HFFc6 (cell line): Measurements from ENCODE around the gene CDK14. TPM values are rescaled to one million over a fixed set of nuclear protein-coding genes. Genes with fewer than 3 reads are reported as not detected.

Source experiments
- DNase-seq: peaks from one replicate; pipeline ENCODE4 v3.0.0-alpha.2; 2018
- H3K27ac Mint-ChIP-seq: 2 replicates; pipeline ENCODE4 v1.8.0; 2020; ENCODE audit warnings: mild to moderate bottlenecking, mixed read lengths
- H3K27me3 Mint-ChIP-seq: 2 replicates; pipeline ENCODE4 v1.8.0; 2021; ENCODE audit warnings: mild to moderate bottlenecking, moderate library complexity, mixed read lengths; ENCODE audit not compliant: insufficient read depth
- H3K36me3 Mint-ChIP-seq: 2 replicates; pipeline ENCODE4 v1.8.0; 2021; ENCODE audit warnings: low read depth, mixed read lengths
- H3K4me1 Mint-ChIP-seq: 2 replicates; pipeline ENCODE4 v1.8.0; 2020; ENCODE audit warnings: low read depth, mixed read lengths
- H3K4me3 Mint-ChIP-seq: 2 replicates; pipeline ENCODE4 v1.8.0; 2020; ENCODE audit warnings: mild to moderate bottlenecking, moderate library complexity, mixed read lengths
- H3K9me3 Mint-ChIP-seq: 2 replicates; pipeline ENCODE4 v1.8.0; 2020; ENCODE audit warnings: mild to moderate bottlenecking, mixed read lengths
- CTCF ChIP-seq: fragments of 200-600 bp; sonication (generic); IDR thresholded peaks from 2 replicates; pipeline ENCODE4 v1.5.0; 2021; ENCODE audit warnings: antibody characterized with exemption, mild to moderate bottlenecking
- total RNA-seq, 6 experiments: library from RNA; stranded (reverse); fragmentation: NEBNext Ultra II Directional; extraction: Animal tissue kit (Norgen Biotek cat#: 25700); gene quantifications; 2 replicates in 1 of 6; 3 replicates in 5 of 6; pipeline ENCODE4 v1.2.3, GENCODE V29; 2021

CDK14 gene
- total RNA-seq, 6 experiments from 2014 or later, result 18.4 to 28.6 (median 27.2) TPM

DNA sequence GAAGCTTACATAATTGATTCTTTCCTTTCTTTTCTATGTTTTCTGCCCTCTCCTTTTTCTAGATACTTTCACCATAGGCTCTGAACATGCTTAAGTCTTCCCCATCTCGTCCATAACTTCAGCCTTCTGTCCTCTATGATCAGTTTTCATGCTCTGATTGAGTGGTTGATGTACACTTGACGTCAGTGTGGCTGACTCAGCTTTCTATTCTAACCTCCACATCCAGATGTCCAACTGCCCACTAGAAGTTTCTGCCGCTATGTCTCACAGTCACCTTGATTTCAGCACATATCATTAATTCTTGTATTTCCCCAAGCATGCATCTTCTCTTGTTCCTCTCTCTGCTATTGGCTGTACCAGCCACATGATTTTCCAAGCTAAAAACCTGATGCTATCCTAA lies 15.0 kb downstream of the CDK14 start:
- Mint-ChIP-seq H3K4me1 (peaks cover 21% of the 10 kb centered on the region), H3K9me3 (no peaks in the 10 kb centered on the region), H3K27me3 (peaks cover 1% of the 10 kb centered on the region; the same call in 1 of the 2 replicates), H3K4me3 (no peak overlapping the region), H3K27ac (no peak overlapping the region), H3K36me3 (peaks cover 9% of the 10 kb centered on the region; the same call in 1 of the 2 replicates)
- TF ChIP-seq CTCF, result no peak
- no peak for DNase-seq

- Mint-ChIP-seq H3K27ac (no peak overlapping the region; the same call in 1 of the 2 replicates), H3K4me3 (no peak overlapping the region), H3K36me3 (peaks cover 9% of the 10 kb centered on the region; the same call in 1 of the 2 replicates), H3K9me3 (no peaks in the 10 kb centered on the region), H3K4me1 (peaks cover 6% of the 10 kb centered on the region), H3K27me3 (peaks cover 1% of the 10 kb centered on the region; the same call in 1 of the 2 replicates)
- no peak for DNase-seq
- no peak for TF ChIP-seq CTCF
Observed at GRCh38 chr7:90613088-90613498, 17.0 kb downstream of the CDK14 start.

DNA sequence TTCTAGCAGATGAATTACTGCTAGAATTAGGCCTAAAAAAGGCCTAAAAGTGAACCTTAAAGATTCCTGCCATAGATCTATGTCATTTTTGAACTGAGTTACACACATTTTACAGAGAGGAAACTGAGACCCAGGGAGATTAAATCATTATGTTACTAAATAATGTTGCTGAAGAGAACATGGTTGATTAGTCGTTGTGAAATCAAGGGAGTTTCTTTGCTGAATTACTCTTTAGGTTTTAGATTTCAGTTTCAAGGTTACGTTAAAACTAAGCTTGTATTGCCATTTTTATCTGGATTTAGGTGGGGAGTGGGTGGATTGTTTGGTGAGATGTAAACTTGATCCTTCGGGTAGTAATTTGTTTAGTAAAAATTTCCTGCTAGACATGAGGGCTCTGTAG lies 21.3 kb downstream of the CDK14 start:
- no peaks in the 10 kb centered on the region for H3K9me3 Mint-ChIP-seq
- peaks cover 20% of the 10 kb centered on the region for H3K4me1 Mint-ChIP-seq
- no peaks in the 10 kb centered on the region for H3K27me3 Mint-ChIP-seq
- no peak overlapping the region for H3K27ac Mint-ChIP-seq
- no peak overlapping the region for H3K4me3 Mint-ChIP-seq
- no peaks in the 10 kb centered on the region for H3K36me3 Mint-ChIP-seq
- no peak for TF ChIP-seq CTCF
- no peak for DNase-seq

DNA sequence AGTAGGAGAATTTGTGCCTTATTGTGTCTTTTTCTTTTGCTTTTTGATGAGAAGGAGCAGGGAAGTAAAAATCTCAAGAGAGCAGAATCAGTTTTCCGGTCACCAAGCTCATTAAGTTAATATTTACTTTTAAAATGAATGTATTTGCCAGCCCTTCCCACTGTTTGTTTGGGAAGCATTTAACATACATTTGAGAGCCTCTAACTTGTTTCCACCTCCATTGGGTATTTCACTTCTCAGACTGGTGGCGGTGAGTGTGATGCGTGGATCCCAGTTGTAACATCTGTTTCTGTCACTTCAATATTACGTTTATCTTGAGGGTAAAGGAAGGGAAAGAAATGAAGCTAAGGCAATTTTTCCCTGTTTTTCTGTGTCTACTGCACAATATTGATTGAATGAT lies 22.8 kb downstream of the CDK14 start:
- Mint-ChIP-seq H3K9me3 (no peaks in the 10 kb centered on the region), H3K27me3 (no peaks in the 10 kb centered on the region), H3K4me1 (peaks cover 29% of the 10 kb centered on the region), H3K36me3 (no peaks in the 10 kb centered on the region), H3K27ac (no peak overlapping the region), H3K4me3 (no peak overlapping the region)
- DNase-seq, result no peak
- TF ChIP-seq CTCF, result no peak

GRCh38 chr7:90621125-90621746 lies 25.1 kb downstream of the CDK14 start:
- no peak overlapping the region for H3K4me3 Mint-ChIP-seq
- H3K27me3 Mint-ChIP-seq, result no peaks in the 10 kb centered on the region
- DNase-seq, result no peak
- TF ChIP-seq CTCF, result no peak
- no peaks in the 10 kb centered on the region for H3K9me3 Mint-ChIP-seq
- H3K36me3 Mint-ChIP-seq, result peaks cover 4% of the 10 kb centered on the region; the same call in 1 of the 2 replicates
- H3K4me1 Mint-ChIP-seq, result peaks cover 53% of the 10 kb centered on the region
- H3K27ac Mint-ChIP-seq, result no peak overlapping the region
